Activated naive CD8-positive, alpha-beta T cell treated with anti-CD3 and anti-CD28 coated beads, Interleukin-2, amount 10 ng/mL, durations not matched to agents 7 days and 5 days (primary cell): Measurements from ENCODE around the gene PMF1. TPM values are rescaled to one million over a fixed set of nuclear protein-coding genes. Genes with fewer than 3 reads are reported as not detected.

Experiments used
- ATAC-seq: fragments of 150-1000 bp; cut with Tn5 transposase; one replicate; pipeline ENCODE4 v1.10.0; 2021; ENCODE audit warnings: low read depth, moderate library complexity
- POLR2A ChIA-PET: fragments of 350-600 bp; sonication (Branson Sonifier 250); formaldehyde crosslinking; loops from one replicate; lab custom pipeline; 2021; ENCODE audit warnings: antibody characterized with exemption; lab: Charles Lee
- DNase-seq: peaks from one replicate; pipeline ENCODE4 v3.0.0; 2021
- H3K27ac Mint-ChIP-seq: one replicate; pipeline ENCODE4 v1.8.0; 2022; ENCODE audit warnings: mild to moderate bottlenecking, mixed read lengths
- H3K27me3 Mint-ChIP-seq: one replicate; pipeline ENCODE4 v1.8.0; 2022; ENCODE audit warnings: mild to moderate bottlenecking, moderate library complexity, mixed read lengths
- H3K36me3 Mint-ChIP-seq: one replicate; pipeline ENCODE4 v1.8.0; 2021; ENCODE audit warnings: mild to moderate bottlenecking, mixed read lengths
- H3K4me1 Mint-ChIP-seq: one replicate; pipeline ENCODE4 v1.8.0; 2021; ENCODE audit warnings: mixed read lengths
- H3K4me3 Mint-ChIP-seq: one replicate; pipeline ENCODE4 v1.8.0; 2022; ENCODE audit warnings: mild to moderate bottlenecking, moderate library complexity, mixed read lengths
- H3K9me3 Mint-ChIP-seq: one replicate; pipeline ENCODE4 v1.8.0; 2021; ENCODE audit warnings: mixed read lengths
- total RNA-seq, 2 experiments: library from RNA; stranded (reverse); gene quantifications; one replicate each; pipeline ENCODE4 v1.2.3, GENCODE V29; 2021

PMF1 gene
- total RNA-seq, 2 experiments from 2014 or later = 66.2 to 71.2 TPM

- no peaks in the 10 kb centered on the region for H3K9me3 Mint-ChIP-seq
- peaks cover 17% of the 10 kb centered on the region for H3K4me1 Mint-ChIP-seq
- DNase-seq (no peak), ATAC-seq (no peak)
- POLR2A ChIA-PET = interaction anchor here (2.3 to 2.7 kb wide), 2 partner anchors 16 to 17 kb away, joined by 6 to 7 read pairs; partner anchors contain the start of gene PMF1
- no peak overlapping the region for H3K4me3 Mint-ChIP-seq
- no peak overlapping the region for H3K27ac Mint-ChIP-seq
- peaks cover 26% of the 10 kb centered on the region for H3K36me3 Mint-ChIP-seq
- no peaks in the 10 kb centered on the region for H3K27me3 Mint-ChIP-seq
These were observed 17.1 kb downstream of the PMF1 start for GRCh38 chr1:156229809-156230472.

- Mint-ChIP-seq H3K4me1 (peaks cover 14% of the 10 kb centered on the region), H3K27me3 (no peaks in the 10 kb centered on the region), H3K27ac (no peak overlapping the region), H3K9me3 (no peaks in the 10 kb centered on the region), H3K4me3 (no peak overlapping the region), H3K36me3 (peaks cover 24% of the 10 kb centered on the region)
- ATAC-seq (no peak), DNase-seq (no peak)
- POLR2A ChIA-PET = interaction anchor here (2.3 kb wide), 1 partner anchor 17 kb away, joined by 6 read pairs; the partner anchor contains the start of gene PMF1
These were observed 17.6 kb downstream of the PMF1 start for GRCh38 chr1:156230473-156230837.

- Mint-ChIP-seq H3K4me3 (no peak overlapping the region), H3K4me1 (peaks cover 4% of the 10 kb centered on the region), H3K9me3 (no peaks in the 10 kb centered on the region), H3K27me3 (no peaks in the 10 kb centered on the region), H3K27ac (no peak overlapping the region), H3K36me3 (peaks cover 20% of the 10 kb centered on the region)
- POLR2A ChIA-PET = interaction anchor here (0.7 to 1.3 kb wide), 4 partner anchors 19 to 87 kb away, joined by 3 to 6 read pairs (median 6); partner anchors contain the start of gene PMF1
- ATAC-seq (no peak), DNase-seq (no peak)
These were observed 19.5 kb downstream of the PMF1 start for GRCh38 chr1:156232201-156232894.

- no peak for ATAC-seq
- Mint-ChIP-seq H3K4me1 (peaks cover 3% of the 10 kb centered on the region), H3K9me3 (no peaks in the 10 kb centered on the region), H3K27ac (no peak overlapping the region), H3K4me3 (no peak overlapping the region), H3K36me3 (peaks cover 24% of the 10 kb centered on the region), H3K27me3 (no peaks in the 10 kb centered on the region)
- no peak for DNase-seq
- POLR2A ChIA-PET = interaction anchor here (0.6 to 1.2 kb wide), 2 partner anchors 11 to 38 kb away, joined by 3 read pairs; no protein-coding TSS in a partner anchor
These were observed 20.8 kb downstream of the PMF1 start for GRCh38 chr1:156233426-156234127.

- POLR2A ChIA-PET = no interaction called here
These were observed 23.4 kb downstream of the PMF1 start for GRCh38 chr1:156236164-156236563.

GRCh38 chr1:156238248-156238647 lies 25.4 kb downstream of the PMF1 start:
- Mint-ChIP-seq H3K27me3 (no peaks in the 10 kb centered on the region), H3K9me3 (no peaks in the 10 kb centered on the region), H3K36me3 (peaks cover 21% of the 10 kb centered on the region), H3K27ac (no peak overlapping the region), H3K4me1 (peaks cover under 1% of the 10 kb centered on the region), H3K4me3 (no peak overlapping the region)
- DNase-seq (no peak), ATAC-seq (no peak)
- POLR2A ChIA-PET = no interaction called here

More at GRCh38 chr1:156236164-156236563, 23.4 kb downstream of the PMF1 start:
- no peak overlapping the region for H3K27ac Mint-ChIP-seq
- H3K4me1 Mint-ChIP-seq = no peaks in the 10 kb centered on the region
- peaks cover 21% of the 10 kb centered on the region for H3K36me3 Mint-ChIP-seq
- no peaks in the 10 kb centered on the region for H3K9me3 Mint-ChIP-seq
- ATAC-seq (no peak), DNase-seq (no peak)
- H3K27me3 Mint-ChIP-seq = no peaks in the 10 kb centered on the region
- no peak overlapping the region for H3K4me3 Mint-ChIP-seq

GRCh38 chr1:156241311-156241811 lies 28.6 kb downstream of the PMF1 start:
- POLR2A ChIA-PET = no interaction called here
- H3K27ac Mint-ChIP-seq = no peak overlapping the region

GRCh38 chr1:156241926-156242325 lies 29.1 kb downstream of the PMF1 start, which contains the start of gene BGLAP:
Gene BGLAP (plus strand): TSS chr1:156242184. CDS start chr1:156242232, 48 bp downstream.
- H3K9me3 Mint-ChIP-seq = no peaks in the 10 kb centered on the region
- DNase-seq (no peak), ATAC-seq (no peak)
- POLR2A ChIA-PET = no interaction called here
- H3K36me3 Mint-ChIP-seq = peaks cover 15% of the 10 kb centered on the region
- peak within 1 kb of the TSS; percentile 25 for H3K27ac Mint-ChIP-seq
- no peak within 1 kb of the TSS for H3K4me3 Mint-ChIP-seq
- no peaks in the 10 kb centered on the region for H3K27me3 Mint-ChIP-seq
- peaks cover 23% of the 10 kb centered on the region for H3K4me1 Mint-ChIP-seq

More at GRCh38 chr1:156241311-156241811, 28.6 kb downstream of the PMF1 start:
- no peaks in the 10 kb centered on the region for H3K9me3 Mint-ChIP-seq
- no peaks in the 10 kb centered on the region for H3K27me3 Mint-ChIP-seq
- no peak for ATAC-seq
- no peak overlapping the region for H3K4me3 Mint-ChIP-seq
- no peak for DNase-seq
- peaks cover 16% of the 10 kb centered on the region for H3K36me3 Mint-ChIP-seq
- peaks cover 21% of the 10 kb centered on the region for H3K4me1 Mint-ChIP-seq

- ATAC-seq (no peak), DNase-seq (no peak)
- H3K27me3 Mint-ChIP-seq = no peaks in the 10 kb centered on the region
- H3K27ac Mint-ChIP-seq = no peak overlapping the region
- H3K36me3 Mint-ChIP-seq = peaks cover 11% of the 10 kb centered on the region
- POLR2A ChIA-PET = no interaction called here
- no peak overlapping the region for H3K4me3 Mint-ChIP-seq
- no peaks in the 10 kb centered on the region for H3K9me3 Mint-ChIP-seq
- H3K4me1 Mint-ChIP-seq = peaks cover 23% of the 10 kb centered on the region
These were observed 29.9 kb downstream of the PMF1 start for GRCh38 chr1:156242738-156243137.

GRCh38 chr1:156244126-156244525 lies 31.3 kb downstream of the PMF1 start:
- peak overlapping the region; percentile 13 for H3K27ac Mint-ChIP-seq
- POLR2A ChIA-PET = interaction anchor here (0.6 to 0.9 kb wide), 3 partner anchors 8 to 20 kb away, joined by 3 to 5 read pairs (median 3); no protein-coding TSS in a partner anchor
- H3K9me3 Mint-ChIP-seq = no peaks in the 10 kb centered on the region
- H3K27me3 Mint-ChIP-seq = no peaks in the 10 kb centered on the region
- ATAC-seq = no peak
- peaks cover 23% of the 10 kb centered on the region for H3K4me1 Mint-ChIP-seq
- H3K4me3 Mint-ChIP-seq = no peak overlapping the region
- peaks cover 4% of the 10 kb centered on the region for H3K36me3 Mint-ChIP-seq
- no peak for DNase-seq

GRCh38 chr1:156244712-156245111 lies 31.9 kb downstream of the PMF1 start:
- DNase-seq (no peak), ATAC-seq (no peak)
- Mint-ChIP-seq H3K27me3 (no peaks in the 10 kb centered on the region), H3K36me3 (peaks cover 4% of the 10 kb centered on the region), H3K4me3 (peak overlapping the region; percentile 86), H3K4me1 (peaks cover 23% of the 10 kb centered on the region), H3K9me3 (no peaks in the 10 kb centered on the region), H3K27ac (peak overlapping the region; percentile 95)
- POLR2A ChIA-PET = interaction anchor here (0.9 to 2.9 kb wide), 6 partner anchors 11 to 178 kb away, joined by 3 to 15 read pairs (median 4); partner anchors contain the start of gene SMG5

GRCh38 chr1:156245451-156246232 lies 32.8 kb downstream of the PMF1 start:
- H3K9me3 Mint-ChIP-seq = no peaks in the 10 kb centered on the region
- POLR2A ChIA-PET = interaction anchor here (0.8 to 2.9 kb wide), 12 partner anchors 12 to 179 kb away, joined by 3 to 15 read pairs (median 4); partner anchors contain the start of genes PMF1 and SMG5
- H3K4me3 Mint-ChIP-seq = peak overlapping the region; percentile 86
- H3K27ac Mint-ChIP-seq = peak overlapping the region; percentile 95
- H3K36me3 Mint-ChIP-seq = peaks cover 5% of the 10 kb centered on the region
- peak; percentile 78 for ATAC-seq
- H3K4me1 Mint-ChIP-seq = peaks cover 23% of the 10 kb centered on the region
- peak; percentile 70 for DNase-seq
- no peaks in the 10 kb centered on the region for H3K27me3 Mint-ChIP-seq
